Stimulated activated CD4-positive, alpha-beta T cell treated with anti-CD3 and anti-CD28 coated beads, Interleukin-2, amount 100 ng/mL, for 24 hours (primary cell): ENCODE measurements around the gene SCAF1.
A peak's percentile ranks its signal among the peaks of the same experiment; 100 is the strongest.

Source experiments
- DNase-seq, 2 donors: peaks; one replicate each; pipeline ENCODE4 v3.0.0-alpha.2; 2020

SCAF1 gene

DNA sequence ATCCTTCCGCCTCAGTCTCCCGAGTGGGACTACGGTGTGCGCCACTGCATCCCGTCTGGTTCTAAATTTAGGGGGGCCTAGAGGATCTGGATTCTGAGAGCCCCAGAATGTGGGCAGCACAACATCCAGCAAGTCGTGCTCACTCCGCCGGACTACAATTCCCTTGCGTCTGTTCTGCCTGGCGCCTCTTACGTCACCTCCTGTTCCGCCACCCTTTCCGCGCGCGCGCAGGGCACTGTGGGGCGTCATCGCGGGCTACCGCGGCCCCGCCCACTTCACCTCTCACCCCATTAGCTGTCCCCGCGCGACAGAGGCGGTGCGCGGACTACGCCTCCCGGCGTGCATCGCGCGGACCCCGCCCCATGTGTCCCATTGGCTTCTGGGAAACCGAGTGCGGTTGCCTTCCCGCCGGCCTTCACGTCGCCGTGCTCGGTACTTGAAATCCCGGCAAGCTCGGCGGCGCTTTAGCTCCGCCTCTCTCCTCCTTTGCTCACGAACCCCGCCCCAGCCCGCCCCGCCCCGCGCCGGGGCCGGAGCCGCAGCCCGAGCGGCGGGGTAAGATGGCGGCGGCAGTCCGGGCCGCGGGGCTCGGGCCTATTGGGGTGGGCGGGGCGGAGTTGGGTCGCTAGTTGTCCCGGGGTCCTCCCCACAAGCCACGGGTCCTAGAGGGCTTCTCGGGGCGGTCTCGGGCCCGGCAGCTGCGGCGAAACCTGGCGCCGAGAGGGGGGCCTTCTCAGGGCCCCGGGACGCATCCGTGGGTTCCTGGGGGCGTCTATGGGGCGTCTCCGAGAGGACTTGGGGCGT lies at the start of gene SCAF1:
SCAF1 (plus strand) TSS at position 522 of the 804 bp plus-strand sequence. CDS start 2,818 bp downstream, outside the sequence.
- peak; percentile 99 for DNase-seq

GRCh38 chr19:49592486-49593232 lies 49.4 kb upstream of the SCAF1 start:
- peak; percentile 22 to 36 for DNase-seq

DNA sequence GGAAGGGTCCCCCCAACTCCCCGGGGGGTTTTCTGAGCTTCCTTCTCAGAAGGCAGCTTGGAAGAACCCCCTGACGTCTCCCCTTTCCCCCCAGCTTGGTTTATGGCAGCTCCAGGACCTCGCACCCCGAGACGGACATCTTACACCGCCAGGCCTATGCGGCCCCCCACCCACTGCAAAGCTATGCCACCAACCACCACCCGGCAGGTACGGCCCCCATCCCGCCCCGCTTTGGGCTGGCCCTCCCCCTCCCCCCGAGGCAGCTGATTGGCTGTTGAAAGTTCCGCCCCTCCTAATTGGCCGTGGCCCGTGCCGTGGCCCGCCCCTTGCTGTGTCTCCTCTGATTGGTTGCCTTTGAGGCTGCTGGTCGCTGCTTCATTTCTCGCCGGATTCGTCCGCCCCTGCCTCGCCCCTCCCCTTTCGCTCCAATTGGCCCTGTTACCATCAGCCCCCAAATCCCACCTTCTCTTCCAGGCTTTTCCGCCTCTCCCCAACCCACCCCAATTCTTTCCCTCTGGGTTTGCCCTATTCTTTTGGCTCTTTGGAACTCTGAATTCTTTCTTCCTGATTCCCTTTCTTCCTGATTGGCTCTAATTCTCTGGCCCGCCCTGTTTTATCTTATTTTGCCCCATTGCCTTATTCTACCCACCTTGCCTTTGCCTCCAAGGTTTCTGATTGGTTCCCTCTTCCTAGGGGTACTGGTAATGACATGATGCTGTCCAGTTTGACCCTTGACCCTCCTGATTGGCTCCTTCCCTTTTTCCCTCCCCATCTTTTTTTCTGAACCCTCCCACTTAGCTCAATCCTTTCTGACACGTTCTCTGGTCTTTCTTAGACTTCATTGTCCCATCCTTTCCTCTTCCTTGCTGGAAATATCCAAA lies 48.5 kb upstream of the SCAF1 start:
- DNase-seq = peak; percentile 94 to 95

- DNase-seq = no peak
Observed at GRCh38 chr19:49594157-49594992, 47.6 kb upstream of the SCAF1 start.

- no peak for DNase-seq
Observed at GRCh38 chr19:49594993-49595818, 46.8 kb upstream of the SCAF1 start.

DNA sequence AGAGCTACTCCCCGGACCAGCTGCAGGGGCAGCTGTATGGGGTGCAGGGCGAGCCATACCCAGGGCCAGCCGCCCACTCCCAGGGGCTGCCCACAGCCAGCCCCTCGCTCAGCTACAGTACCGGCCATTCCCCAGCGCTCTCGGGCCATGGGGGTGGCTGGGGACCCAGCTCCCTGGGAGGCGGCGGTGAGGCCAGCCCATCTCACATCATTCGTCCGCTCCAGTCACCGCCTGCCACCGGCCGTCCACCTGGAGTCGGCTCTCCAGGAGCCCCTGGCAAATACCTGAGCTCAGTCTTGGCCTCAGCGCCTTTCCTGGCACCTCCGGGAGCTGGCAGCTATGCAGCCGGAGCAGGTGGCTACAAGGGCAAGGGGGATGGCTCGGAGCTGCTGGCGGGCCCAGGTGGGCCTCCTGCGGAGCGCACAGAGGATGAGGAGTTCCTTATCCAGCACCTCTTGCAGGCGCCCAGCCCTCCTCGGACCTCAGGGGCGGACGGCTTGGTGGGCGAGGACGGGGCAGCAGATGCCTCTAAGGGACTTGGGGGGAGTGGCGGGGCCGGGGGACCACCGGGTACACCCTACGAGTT lies 46.1 kb upstream of the SCAF1 start:
- DNase-seq = no peak

DNA sequence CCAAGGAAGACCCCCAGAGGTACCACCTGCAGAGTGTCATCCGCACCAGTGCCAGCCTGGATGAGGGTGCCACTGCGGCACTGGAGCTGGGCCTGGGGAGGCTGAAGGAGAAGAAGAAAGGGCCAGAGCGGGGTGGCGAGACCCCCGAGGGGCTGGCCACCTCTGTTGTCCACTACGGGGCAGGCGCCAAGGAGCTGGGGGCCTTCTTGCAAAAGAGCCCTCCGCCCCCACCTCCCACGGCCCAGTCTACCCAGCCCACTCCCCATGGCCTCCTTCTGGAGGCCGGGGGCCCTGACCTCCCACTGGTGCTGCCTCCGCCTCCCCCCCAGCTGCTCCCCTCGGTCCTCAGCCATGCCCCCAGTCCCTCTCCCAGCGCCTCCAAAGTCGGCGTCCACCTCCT lies 45.6 kb upstream of the SCAF1 start:
- no peak for DNase-seq

DNA sequence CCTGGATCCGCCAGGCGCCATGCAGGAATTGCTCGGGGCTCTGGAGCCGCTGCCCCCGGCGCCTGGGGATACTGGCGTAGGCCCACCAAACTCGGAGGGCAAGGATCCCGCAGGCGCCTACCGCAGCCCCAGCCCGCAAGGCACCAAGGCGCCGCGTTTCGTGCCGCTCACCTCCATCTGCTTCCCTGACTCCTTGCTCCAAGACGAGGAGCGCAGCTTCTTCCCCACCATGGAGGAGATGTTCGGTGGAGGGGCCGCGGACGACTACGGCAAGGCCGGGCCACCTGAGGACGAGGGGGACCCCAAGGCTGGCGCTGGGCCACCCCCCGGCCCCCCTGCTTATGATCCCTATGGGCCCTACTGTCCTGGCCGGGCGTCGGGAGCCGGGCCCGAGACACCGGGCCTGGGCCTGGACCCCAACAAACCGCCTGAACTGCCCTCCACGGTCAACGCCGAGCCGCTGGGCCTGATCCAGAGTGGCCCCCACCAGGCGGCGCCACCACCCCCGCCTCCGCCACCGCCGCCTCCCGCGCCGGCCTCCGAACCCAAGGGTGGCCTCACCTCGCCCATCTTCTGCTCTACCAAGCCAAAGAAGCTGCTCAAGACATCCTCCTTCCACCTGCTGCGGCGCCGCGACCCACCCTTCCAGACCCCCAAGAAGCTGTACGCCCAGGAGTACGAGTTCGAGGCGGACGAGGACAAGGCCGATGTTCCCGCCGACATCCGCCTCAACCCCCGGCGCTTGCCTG lies 44.9 kb upstream of the SCAF1 start:
- DNase-seq = no peak

GRCh38 chr19:49597703-49597974 lies 44.4 kb upstream of the SCAF1 start:
- no peak for DNase-seq

GRCh38 chr19:49599378-49600295 lies 42.4 kb upstream of the SCAF1 start:
- no peak for DNase-seq

DNA sequence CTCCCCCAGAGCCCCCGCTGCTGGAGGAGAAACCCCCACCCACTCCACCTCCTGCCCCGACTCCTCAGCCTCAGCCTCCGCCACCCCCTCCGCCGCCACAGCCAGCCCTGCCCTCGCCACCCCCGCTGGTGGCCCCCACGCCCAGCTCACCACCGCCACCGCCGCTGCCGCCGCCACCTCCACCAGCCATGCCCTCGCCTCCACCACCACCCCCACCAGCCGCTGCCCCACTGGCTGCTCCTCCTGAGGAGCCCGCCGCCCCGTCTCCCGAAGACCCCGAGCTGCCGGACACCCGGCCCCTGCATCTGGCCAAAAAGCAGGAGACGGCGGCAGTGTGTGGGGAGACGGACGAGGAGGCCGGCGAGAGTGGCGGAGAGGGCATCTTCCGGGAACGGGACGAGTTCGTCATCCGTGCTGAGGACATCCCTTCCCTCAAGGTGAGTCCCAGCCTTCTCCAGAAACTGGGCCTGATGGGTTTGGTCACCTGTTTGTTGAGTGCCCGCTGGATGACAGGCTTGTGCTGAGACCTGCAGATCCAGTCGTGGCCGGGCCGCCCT lies 40.4 kb upstream of the SCAF1 start:
- no peak for DNase-seq

- DNase-seq = no peak
Observed at GRCh38 chr19:49602806-49603205, 39.2 kb upstream of the SCAF1 start.

DNA sequence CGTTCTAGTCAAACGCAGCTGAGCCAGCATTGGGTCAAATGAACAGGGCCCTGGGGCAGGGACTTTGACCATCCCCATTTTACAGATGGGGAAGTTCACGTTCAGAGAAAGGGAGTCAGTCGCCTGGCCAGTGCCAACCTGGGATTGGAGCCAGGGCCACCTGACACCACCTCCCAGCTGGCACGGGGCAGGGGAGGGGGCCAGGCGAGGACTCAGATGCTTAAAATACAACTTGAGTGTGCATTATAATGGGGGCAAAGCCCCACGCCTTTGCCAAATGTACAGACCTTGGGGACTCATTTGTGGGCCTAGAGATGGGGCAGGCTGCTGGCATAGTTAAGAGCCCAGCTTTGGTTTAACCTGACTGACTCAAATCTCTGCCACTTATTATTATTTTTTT lies 36.4 kb upstream of the SCAF1 start:
- no peak for DNase-seq

DNA sequence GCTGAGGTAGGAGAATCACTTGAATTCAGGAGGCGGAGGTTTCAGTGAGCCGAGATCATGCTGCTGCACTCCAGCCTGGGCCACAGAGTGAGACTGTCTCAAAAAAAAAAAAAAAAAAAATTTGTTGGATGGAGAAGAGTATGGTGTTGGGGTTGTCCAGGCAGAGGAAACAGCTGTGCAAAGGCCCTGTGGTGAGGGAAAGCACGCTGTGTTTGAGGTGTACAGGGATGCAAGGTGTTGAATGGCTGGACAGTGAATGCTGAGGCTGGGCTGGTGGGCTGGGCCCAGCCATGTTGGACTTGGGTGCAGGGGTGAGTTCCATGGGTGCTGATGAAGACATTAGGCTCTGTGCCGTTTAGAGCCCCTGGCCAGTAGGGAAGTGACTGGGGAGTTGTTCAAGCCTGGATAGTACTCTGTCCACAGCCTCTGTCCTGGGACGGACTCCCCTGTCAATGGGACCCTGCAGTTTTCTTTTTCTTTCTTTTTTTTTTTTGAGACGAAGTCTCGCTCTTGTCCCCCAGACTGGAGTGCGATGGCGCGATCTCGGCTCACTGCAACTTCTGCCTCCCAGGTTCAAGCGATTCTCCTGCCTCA lies 32.4 kb upstream of the SCAF1 start:
- no peak for DNase-seq

DNA sequence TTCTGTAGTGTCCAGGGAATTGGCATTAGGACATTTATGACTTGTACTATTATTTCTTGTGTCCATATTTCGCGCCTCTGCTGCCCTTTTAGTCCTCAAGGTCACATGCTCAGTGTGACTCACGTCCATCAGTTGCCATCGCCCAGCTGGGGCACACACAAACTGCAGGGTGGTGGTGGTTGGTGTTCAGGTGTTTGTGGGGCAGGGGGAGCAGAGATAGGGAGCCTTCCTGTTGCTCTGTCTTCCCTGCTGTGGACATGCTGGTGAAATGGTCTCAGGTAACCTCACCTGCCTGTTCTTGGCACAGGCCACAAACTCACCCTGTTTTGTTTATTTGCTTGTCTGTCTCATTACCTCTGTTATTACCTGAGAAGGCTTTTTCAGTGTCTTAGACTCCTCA lies 28.6 kb upstream of the SCAF1 start:
- no peak for DNase-seq

- peak in 1 of 2 donors; percentile 25 for DNase-seq
Observed at GRCh38 chr19:49614096-49614833, 27.7 kb upstream of the SCAF1 start.

DNA sequence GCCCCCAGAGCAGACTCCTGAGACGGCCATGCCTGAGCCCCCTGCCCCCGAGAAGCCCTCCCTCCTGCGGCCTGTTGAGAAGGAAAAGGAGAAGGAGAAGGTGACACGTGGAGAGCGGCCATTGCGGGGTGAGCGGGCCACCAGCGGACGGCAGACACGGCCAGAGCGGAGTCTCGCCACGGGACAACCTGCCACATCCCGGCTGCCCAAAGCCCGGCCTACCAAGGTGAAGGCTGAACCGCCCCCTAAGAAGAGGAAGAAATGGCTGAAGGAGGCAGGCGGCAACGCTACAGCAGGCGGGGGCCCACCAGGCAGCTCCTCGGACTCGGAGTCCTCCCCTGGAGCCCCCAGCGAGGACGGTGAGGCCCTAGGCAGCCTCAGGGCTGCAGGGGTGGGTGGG lies 26.1 kb upstream of the SCAF1 start:
- DNase-seq = no peak

DNA sequence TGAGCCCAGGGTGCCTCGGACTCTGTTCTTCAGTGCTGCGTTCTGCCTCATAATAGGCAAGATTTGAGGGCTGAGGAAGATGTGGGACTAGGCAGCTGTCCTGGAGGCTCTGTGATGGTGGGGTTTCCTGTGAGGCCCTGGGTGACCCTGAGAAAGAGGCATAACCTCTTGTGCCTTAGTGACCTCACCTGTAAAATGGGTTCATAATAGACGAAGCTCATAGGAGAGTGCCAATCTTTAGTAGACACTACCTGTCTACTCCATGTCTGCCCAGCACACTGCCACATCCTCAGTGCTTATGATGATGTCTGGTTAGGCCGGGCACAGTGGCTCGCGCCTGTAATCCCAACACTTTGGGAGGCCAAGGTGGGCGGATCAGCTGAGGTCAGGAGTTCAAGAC lies 25.5 kb upstream of the SCAF1 start:
- DNase-seq = no peak
